NB4 (cell line): ENCODE results near the gene KCNA2.

Source experiments
- MYC ChIP-seq: IDR thresholded peaks from 2 replicates; pipeline ENCODE4 v1.6.1; 2011; ENCODE audit warnings: low read depth, low read length
- POLR2A ChIP-seq: IDR thresholded peaks from 2 replicates; pipeline ENCODE4 v1.6.1; 2011; ENCODE audit warnings: mild to moderate bottlenecking; ENCODE audit not compliant: insufficient read length; ENCODE audit errors: extremely low read depth
- TF ChIP-seq, protein P1 (sequence below): IDR thresholded peaks from one replicate; pipeline ENCODE4 v1.5.1; 2012; ENCODE audit warnings: low read depth, low read length
- TF ChIP-seq, protein P2 (sequence below): IDR thresholded peaks from 2 replicates; pipeline ENCODE4 v1.6.1; 2011; ENCODE audit warnings: low read depth, low read length

DNA sequence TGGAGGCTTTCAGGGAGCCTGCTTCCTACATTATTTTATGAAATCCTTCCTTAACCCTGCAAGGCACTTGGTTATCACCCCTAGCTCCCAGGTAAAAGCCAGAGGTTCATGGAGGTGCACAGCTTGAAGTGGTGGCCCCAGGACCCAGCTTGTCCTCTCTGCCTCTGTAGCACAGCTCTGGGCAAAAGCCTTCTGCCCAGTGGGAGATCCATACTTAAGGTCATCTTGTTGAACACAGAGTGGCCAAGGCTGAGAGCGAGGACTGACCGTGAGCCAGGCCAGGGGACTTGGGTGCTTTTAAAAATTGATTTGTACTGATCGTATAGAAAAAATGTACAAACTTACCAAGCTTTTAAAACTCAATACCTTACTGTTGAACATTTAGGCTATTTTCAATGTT is 33.4 kb downstream of the KCNA2 start:
- TF ChIP-seq, protein P1, sequence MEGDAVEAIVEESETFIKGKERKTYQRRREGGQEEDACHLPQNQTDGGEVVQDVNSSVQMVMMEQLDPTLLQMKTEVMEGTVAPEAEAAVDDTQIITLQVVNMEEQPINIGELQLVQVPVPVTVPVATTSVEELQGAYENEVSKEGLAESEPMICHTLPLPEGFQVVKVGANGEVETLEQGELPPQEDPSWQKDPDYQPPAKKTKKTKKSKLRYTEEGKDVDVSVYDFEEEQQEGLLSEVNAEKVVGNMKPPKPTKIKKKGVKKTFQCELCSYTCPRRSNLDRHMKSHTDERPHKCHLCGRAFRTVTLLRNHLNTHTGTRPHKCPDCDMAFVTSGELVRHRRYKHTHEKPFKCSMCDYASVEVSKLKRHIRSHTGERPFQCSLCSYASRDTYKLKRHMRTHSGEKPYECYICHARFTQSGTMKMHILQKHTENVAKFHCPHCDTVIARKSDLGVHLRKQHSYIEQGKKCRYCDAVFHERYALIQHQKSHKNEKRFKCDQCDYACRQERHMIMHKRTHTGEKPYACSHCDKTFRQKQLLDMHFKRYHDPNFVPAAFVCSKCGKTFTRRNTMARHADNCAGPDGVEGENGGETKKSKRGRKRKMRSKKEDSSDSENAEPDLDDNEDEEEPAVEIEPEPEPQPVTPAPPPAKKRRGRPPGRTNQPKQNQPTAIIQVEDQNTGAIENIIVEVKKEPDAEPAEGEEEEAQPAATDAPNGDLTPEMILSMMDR = no peak
- no peak for TF ChIP-seq POLR2A
- TF ChIP-seq, protein P2, sequence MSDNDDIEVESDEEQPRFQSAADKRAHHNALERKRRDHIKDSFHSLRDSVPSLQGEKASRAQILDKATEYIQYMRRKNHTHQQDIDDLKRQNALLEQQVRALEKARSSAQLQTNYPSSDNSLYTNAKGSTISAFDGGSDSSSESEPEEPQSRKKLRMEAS = no peak
- no peak for TF ChIP-seq MYC
